Neural cell (in vitro differentiated cells): ENCODE data around the gene KLHL2.

ENCODE experiments used
- POLR2AphosphoS5 ChIP-seq: IDR thresholded peaks from 2 replicates; pipeline ENCODE4 v1.6.1; 2012
- TF ChIP-seq, protein P1 (sequence below): fragments of 450-650 bp; IDR thresholded peaks from 2 replicates; pipeline ENCODE4 v1.5.1; 2014; ENCODE audit warnings: antibody characterized with exemption, mild to moderate bottlenecking, moderate library complexity; ENCODE audit not compliant: poor library complexity, severe bottlenecking

DNA sequence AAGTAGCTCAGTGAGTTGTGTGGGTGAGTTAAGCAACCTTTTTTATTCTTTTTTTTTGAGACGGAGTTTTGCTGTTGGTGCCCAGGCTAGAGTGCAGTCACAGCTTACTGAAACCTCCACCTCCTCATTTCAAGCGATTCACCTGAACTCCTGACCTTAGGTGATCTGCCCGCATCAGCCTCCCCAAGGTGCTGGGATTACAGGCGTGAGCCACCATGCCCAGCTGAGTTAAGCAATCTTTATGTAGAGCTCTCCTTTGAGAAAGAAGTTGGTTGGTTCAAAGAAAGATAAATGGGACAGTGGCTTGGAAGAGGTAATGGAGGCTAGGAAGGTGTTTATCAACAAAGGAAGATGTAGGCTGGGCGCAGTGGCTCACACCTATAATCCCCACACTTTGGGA lies 123.3 kb downstream of the KLHL2 start:
- TF ChIP-seq, protein P1, sequence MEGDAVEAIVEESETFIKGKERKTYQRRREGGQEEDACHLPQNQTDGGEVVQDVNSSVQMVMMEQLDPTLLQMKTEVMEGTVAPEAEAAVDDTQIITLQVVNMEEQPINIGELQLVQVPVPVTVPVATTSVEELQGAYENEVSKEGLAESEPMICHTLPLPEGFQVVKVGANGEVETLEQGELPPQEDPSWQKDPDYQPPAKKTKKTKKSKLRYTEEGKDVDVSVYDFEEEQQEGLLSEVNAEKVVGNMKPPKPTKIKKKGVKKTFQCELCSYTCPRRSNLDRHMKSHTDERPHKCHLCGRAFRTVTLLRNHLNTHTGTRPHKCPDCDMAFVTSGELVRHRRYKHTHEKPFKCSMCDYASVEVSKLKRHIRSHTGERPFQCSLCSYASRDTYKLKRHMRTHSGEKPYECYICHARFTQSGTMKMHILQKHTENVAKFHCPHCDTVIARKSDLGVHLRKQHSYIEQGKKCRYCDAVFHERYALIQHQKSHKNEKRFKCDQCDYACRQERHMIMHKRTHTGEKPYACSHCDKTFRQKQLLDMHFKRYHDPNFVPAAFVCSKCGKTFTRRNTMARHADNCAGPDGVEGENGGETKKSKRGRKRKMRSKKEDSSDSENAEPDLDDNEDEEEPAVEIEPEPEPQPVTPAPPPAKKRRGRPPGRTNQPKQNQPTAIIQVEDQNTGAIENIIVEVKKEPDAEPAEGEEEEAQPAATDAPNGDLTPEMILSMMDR = no peak
- no peak for TF ChIP-seq POLR2AphosphoS5
